Panc1 (cell line): ENCODE data around the gene RABGAP1L.

Source experiments
- POLR2AphosphoS5 ChIP-seq: IDR thresholded peaks from 2 replicates; pipeline ENCODE4 v1.6.1; 2012; ENCODE audit warnings: mild to moderate bottlenecking, low read depth, low read length, moderate library complexity
- TCF7L2 ChIP-seq: IDR thresholded peaks from 2 replicates; pipeline ENCODE4 v1.6.1; 2011; ENCODE audit warnings: mild to moderate bottlenecking, low read depth, low read length, inconsistent platforms
- TF ChIP-seq, protein P1 (sequence below): fragments of 450-650 bp; IDR thresholded peaks from 2 replicates; pipeline ENCODE4 v1.5.1; 2017; ENCODE audit warnings: mild to moderate bottlenecking
- TF ChIP-seq, protein P2 (sequence below), 2 experiments: IDR thresholded peaks; 2 replicates each; pipeline ENCODE4 v1.6.1; 2011 to 2012; ENCODE audit warnings: low read depth in 2 of 2, control low read depth in 1 of 2, low read length in 1 of 2, mild to moderate bottlenecking in 1 of 2, moderate library complexity in 1 of 2; ENCODE audit not compliant: insufficient read depth in 1 of 2

- TF ChIP-seq, protein P1, sequence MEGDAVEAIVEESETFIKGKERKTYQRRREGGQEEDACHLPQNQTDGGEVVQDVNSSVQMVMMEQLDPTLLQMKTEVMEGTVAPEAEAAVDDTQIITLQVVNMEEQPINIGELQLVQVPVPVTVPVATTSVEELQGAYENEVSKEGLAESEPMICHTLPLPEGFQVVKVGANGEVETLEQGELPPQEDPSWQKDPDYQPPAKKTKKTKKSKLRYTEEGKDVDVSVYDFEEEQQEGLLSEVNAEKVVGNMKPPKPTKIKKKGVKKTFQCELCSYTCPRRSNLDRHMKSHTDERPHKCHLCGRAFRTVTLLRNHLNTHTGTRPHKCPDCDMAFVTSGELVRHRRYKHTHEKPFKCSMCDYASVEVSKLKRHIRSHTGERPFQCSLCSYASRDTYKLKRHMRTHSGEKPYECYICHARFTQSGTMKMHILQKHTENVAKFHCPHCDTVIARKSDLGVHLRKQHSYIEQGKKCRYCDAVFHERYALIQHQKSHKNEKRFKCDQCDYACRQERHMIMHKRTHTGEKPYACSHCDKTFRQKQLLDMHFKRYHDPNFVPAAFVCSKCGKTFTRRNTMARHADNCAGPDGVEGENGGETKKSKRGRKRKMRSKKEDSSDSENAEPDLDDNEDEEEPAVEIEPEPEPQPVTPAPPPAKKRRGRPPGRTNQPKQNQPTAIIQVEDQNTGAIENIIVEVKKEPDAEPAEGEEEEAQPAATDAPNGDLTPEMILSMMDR = no peak
- TF ChIP-seq TCF7L2 (no peak), POLR2AphosphoS5 (no peak)
- TF ChIP-seq, protein P2, sequence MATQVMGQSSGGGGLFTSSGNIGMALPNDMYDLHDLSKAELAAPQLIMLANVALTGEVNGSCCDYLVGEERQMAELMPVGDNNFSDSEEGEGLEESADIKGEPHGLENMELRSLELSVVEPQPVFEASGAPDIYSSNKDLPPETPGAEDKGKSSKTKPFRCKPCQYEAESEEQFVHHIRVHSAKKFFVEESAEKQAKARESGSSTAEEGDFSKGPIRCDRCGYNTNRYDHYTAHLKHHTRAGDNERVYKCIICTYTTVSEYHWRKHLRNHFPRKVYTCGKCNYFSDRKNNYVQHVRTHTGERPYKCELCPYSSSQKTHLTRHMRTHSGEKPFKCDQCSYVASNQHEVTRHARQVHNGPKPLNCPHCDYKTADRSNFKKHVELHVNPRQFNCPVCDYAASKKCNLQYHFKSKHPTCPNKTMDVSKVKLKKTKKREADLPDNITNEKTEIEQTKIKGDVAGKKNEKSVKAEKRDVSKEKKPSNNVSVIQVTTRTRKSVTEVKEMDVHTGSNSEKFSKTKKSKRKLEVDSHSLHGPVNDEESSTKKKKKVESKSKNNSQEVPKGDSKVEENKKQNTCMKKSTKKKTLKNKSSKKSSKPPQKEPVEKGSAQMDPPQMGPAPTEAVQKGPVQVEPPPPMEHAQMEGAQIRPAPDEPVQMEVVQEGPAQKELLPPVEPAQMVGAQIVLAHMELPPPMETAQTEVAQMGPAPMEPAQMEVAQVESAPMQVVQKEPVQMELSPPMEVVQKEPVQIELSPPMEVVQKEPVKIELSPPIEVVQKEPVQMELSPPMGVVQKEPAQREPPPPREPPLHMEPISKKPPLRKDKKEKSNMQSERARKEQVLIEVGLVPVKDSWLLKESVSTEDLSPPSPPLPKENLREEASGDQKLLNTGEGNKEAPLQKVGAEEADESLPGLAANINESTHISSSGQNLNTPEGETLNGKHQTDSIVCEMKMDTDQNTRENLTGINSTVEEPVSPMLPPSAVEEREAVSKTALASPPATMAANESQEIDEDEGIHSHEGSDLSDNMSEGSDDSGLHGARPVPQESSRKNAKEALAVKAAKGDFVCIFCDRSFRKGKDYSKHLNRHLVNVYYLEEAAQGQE (IDR thresholded peaks at IDR 0.05; ENCODE audit: insufficient read depth in 1 of 2, low read depth in 2 of 2, low read length in 1 of 2) = no peak
Measured at GRCh38 chr1:174829990-174830389, 670.7 kb downstream of the RABGAP1L start.
